Measurements from ENCODE around the gene CHD6. TPM values are rescaled to one million over a fixed set of nuclear protein-coding genes. Genes with fewer than 3 reads are reported as not detected.

CHD6 gene
- total RNA-seq, 1 donor from 2014 or later, result 114 TPM

GRCh38 chr20:41654292-41654691 lies 36.1 kb upstream of the CHD6 start:
- Mint-ChIP-seq H3K4me1 (ENCODE audit: low read depth) (peaks cover 37% of the 10 kb centered on the region), H3K27ac (peak overlapping the region; percentile 60), H3K27me3 (no peaks in the 10 kb centered on the region), H3K36me3 (ENCODE audit: insufficient read depth) (no peaks in the 10 kb centered on the region), H3K4me3 (ENCODE audit: low read depth) (no peak overlapping the region), H3K9me3 (ENCODE audit: low read depth) (peaks cover 4% of the 10 kb centered on the region)
- DNase-seq (ENCODE audit: low spot score, unreplicated experiment), result no peak
- no peak for TF ChIP-seq CTCF (IDR thresholded peaks at IDR 0.05; ENCODE audit: unreplicated experiment)

GRCh38 chr20:41650231-41650948 lies 32.2 kb upstream of the CHD6 start:
- H3K27me3 Mint-ChIP-seq, result no peaks in the 10 kb centered on the region
- DNase-seq (ENCODE audit: low spot score, unreplicated experiment), result no peak
- TF ChIP-seq CTCF (IDR thresholded peaks at IDR 0.05; ENCODE audit: unreplicated experiment), result no peak
- peak overlapping the region; percentile 96 for H3K27ac Mint-ChIP-seq
- peak overlapping the region; percentile 53 for H3K4me3 Mint-ChIP-seq (ENCODE audit: low read depth)
- peaks cover 4% of the 10 kb centered on the region for H3K9me3 Mint-ChIP-seq (ENCODE audit: low read depth)
- H3K36me3 Mint-ChIP-seq (ENCODE audit: insufficient read depth), result no peaks in the 10 kb centered on the region
- peaks cover 48% of the 10 kb centered on the region for H3K4me1 Mint-ChIP-seq (ENCODE audit: low read depth)

GRCh38 chr20:41649489-41649888 lies 31.3 kb upstream of the CHD6 start:
- Mint-ChIP-seq H3K36me3 (ENCODE audit: insufficient read depth) (no peaks in the 10 kb centered on the region), H3K27me3 (no peaks in the 10 kb centered on the region), H3K9me3 (ENCODE audit: low read depth) (peaks cover 4% of the 10 kb centered on the region), H3K4me1 (ENCODE audit: low read depth) (peaks cover 49% of the 10 kb centered on the region), H3K27ac (peak overlapping the region; percentile 96), H3K4me3 (ENCODE audit: low read depth) (peak overlapping the region; percentile 17)
- TF ChIP-seq CTCF (IDR thresholded peaks at IDR 0.05; ENCODE audit: unreplicated experiment), result no peak
- no peak for DNase-seq (ENCODE audit: low spot score, unreplicated experiment)

GRCh38 chr20:41645372-41645771 lies 27.2 kb upstream of the CHD6 start:
- Mint-ChIP-seq H3K27me3 (no peaks in the 10 kb centered on the region), H3K27ac (peak overlapping the region; percentile 22), H3K4me1 (ENCODE audit: low read depth) (peaks cover 41% of the 10 kb centered on the region), H3K36me3 (ENCODE audit: insufficient read depth) (no peaks in the 10 kb centered on the region), H3K9me3 (ENCODE audit: low read depth) (no peaks in the 10 kb centered on the region), H3K4me3 (ENCODE audit: low read depth) (no peak overlapping the region)
- DNase-seq (ENCODE audit: low spot score, unreplicated experiment), result no peak
- no peak for TF ChIP-seq CTCF (IDR thresholded peaks at IDR 0.05; ENCODE audit: unreplicated experiment)

GRCh38 chr20:41643504-41643938 lies 25.3 kb upstream of the CHD6 start:
- peak overlapping the region; percentile 95 for H3K27ac Mint-ChIP-seq
- no peaks in the 10 kb centered on the region for H3K36me3 Mint-ChIP-seq (ENCODE audit: insufficient read depth)
- no peak overlapping the region for H3K4me3 Mint-ChIP-seq (ENCODE audit: low read depth)

More at GRCh38 chr20:41643504-41643938, 25.3 kb upstream of the CHD6 start:
- H3K9me3 Mint-ChIP-seq (ENCODE audit: low read depth), result no peaks in the 10 kb centered on the region
- no peak for DNase-seq (ENCODE audit: low spot score, unreplicated experiment)
- peaks cover 4% of the 10 kb centered on the region for H3K27me3 Mint-ChIP-seq
- peaks cover 24% of the 10 kb centered on the region for H3K4me1 Mint-ChIP-seq (ENCODE audit: low read depth)
- TF ChIP-seq CTCF (IDR thresholded peaks at IDR 0.05; ENCODE audit: unreplicated experiment), result no peak
